K562 (cell line): Measurements from ENCODE around the gene GALNT5. TPM values are rescaled to one million over a fixed set of nuclear protein-coding genes. Genes with fewer than 3 reads are reported as not detected.

Experiments
- ATAC-seq: fragments of 200-7000 bp; cut with Tn5 transposase; 3 replicates; pipeline ENCODE4 v1.9.1; 2020; ENCODE audit warnings: moderate library complexity
- BruUV-seq: library from RNA; stranded (reverse); fragments of 400-500 nt; replicated peaks from 2 replicates; lab custom pipeline; 2021; lab: Mats Ljungman, UMichigan
- CTCF ChIA-PET: fragments of 300-600 bp; formaldehyde crosslinking; extraction: SDS; loops from one replicate; lab custom pipeline; 2021; ENCODE audit warnings: low intra/inter-chr PET ratio; lab: Yijun Ruan, JAX
- POLR2A ChIA-PET: fragments of 300-600, 350-650 bp; sonication (Branson Sonifier 250); formaldehyde crosslinking; extraction: SDS; loops from one replicate; lab custom pipeline; 2021; ENCODE audit warnings: antibody characterized with exemption, inconsistent platforms; lab: Yijun Ruan, JAX
- DNase-seq, 4 experiments: peaks; one replicate each; pipeline versions ENCODE4 v3.0.0 to v3.0.0-alpha.2; 2011 to 2018; ENCODE audit warnings: low spot score in 3 of 4, mixed read lengths in 3 of 4; ENCODE audit errors: extremely low read depth in 1 of 4
- FAIRE-seq: peaks from 2 replicates; lab custom pipeline; 2011; peaks lifted over from hg19 to GRCh38; lab: Jason Lieb, UNC
- H2AFZ ChIP-seq: 2 replicates; pipeline ENCODE4 v1.6.0; 2011; ENCODE audit warnings: low read depth, low read length, control low read depth, inconsistent platforms
- H3K27ac ChIP-seq: fragments of 200-600 bp; 3 replicates; pipeline ENCODE4 v1.8.0; 2011; ENCODE audit warnings: low read depth, mild to moderate bottlenecking, control low read depth, inconsistent platforms, low read length, moderate library complexity, mixed read lengths; ENCODE audit errors: extremely low read depth
- H3K27me3 ChIP-seq, 2 experiments: fragments of 300-600 bp in 1 of 2; 2 replicates in 1 of 2; 3 replicates in 1 of 2; pipeline versions ENCODE4 v1.6.0 to v1.8.0; 2011; ENCODE audit warnings: inconsistent platforms in 2 of 2, low read length in 2 of 2, mild to moderate bottlenecking in 1 of 2, mixed read lengths in 1 of 2, moderate library complexity in 1 of 2; ENCODE audit not compliant: control insufficient read depth in 2 of 2, insufficient read depth in 2 of 2
- H3K36me3 ChIP-seq: fragments of 300-600 bp; 3 replicates; pipeline ENCODE4 v1.8.0; 2011; ENCODE audit warnings: mild to moderate bottlenecking, low read length, inconsistent platforms; ENCODE audit not compliant: control insufficient read depth, insufficient read depth
- H3K4me1 ChIP-seq, 2 experiments: fragments of 200-600 bp in 1 of 2; replicated peaks in 1 of 2; 2 replicates in 1 of 2; 3 replicates in 1 of 2; pipeline versions ENCODE4 v1.5.1 to v1.8.0; 2011; ENCODE audit warnings: inconsistent platforms in 2 of 2, low read length in 2 of 2, mild to moderate bottlenecking in 1 of 2, mixed read lengths in 1 of 2, moderate library complexity in 1 of 2; ENCODE audit not compliant: control insufficient read depth in 2 of 2, insufficient read depth in 2 of 2
- H3K4me2 ChIP-seq: 2 replicates; pipeline ENCODE4 v1.6.1; 2011; ENCODE audit warnings: low read length, control low read depth, inconsistent platforms, mixed read lengths; ENCODE audit not compliant: insufficient read depth
- H3K4me3 ChIP-seq: fragments of 200-600 bp; sonication (generic), shearing (Covaris generic); 2 replicates; pipeline ENCODE4 v1.5.1; 2016; ENCODE audit warnings: control low read depth, inconsistent platforms
- H3K79me2 ChIP-seq: fragments of 200-600 bp; 3 replicates; pipeline ENCODE4 v1.8.0; 2011; ENCODE audit warnings: low read length, inconsistent platforms; ENCODE audit not compliant: control insufficient read depth, insufficient read depth
- H3K9ac ChIP-seq, 2 experiments: 2 replicates each; pipeline versions ENCODE4 v1.6.0 to v1.6.1; 2011; ENCODE audit warnings: low read depth in 2 of 2, low read length in 2 of 2, control low read depth in 1 of 2, inconsistent platforms in 1 of 2, mild to moderate bottlenecking in 1 of 2, mixed read lengths in 1 of 2; ENCODE audit not compliant: insufficient read depth in 1 of 2
- H3K9me1 ChIP-seq: one replicate; pipeline ENCODE4 v1.6.0; 2011; ENCODE audit warnings: inconsistent platforms, mild to moderate bottlenecking, low read length, moderate library complexity; ENCODE audit not compliant: control insufficient read depth, insufficient read depth
- H3K9me3 ChIP-seq: replicated peaks from 2 replicates; pipeline ENCODE4 v1.5.1; 2011; ENCODE audit warnings: low read depth, low read length, inconsistent platforms; ENCODE audit not compliant: control insufficient read depth, insufficient read depth
- H4K20me1 ChIP-seq: replicated peaks from 2 replicates; pipeline ENCODE4 v1.6.1; 2011; ENCODE audit warnings: low read length, inconsistent platforms, mixed read lengths; ENCODE audit not compliant: control insufficient read depth, insufficient read depth
- MGA ChIP-seq: fragments of 450-650 bp; IDR thresholded peaks from 2 replicates; pipeline ENCODE4 v1.6.1; 2016; ENCODE audit warnings: mild to moderate bottlenecking, moderate library complexity
- SMARCB1 ChIP-seq: IDR thresholded peaks from 2 replicates; pipeline ENCODE4 v1.6.1; 2011; ENCODE audit warnings: improper control_type of control experiment, low read depth; ENCODE audit not compliant: insufficient read length
- WGBS: fragments of 100-300 bp; shearing (Covaris generic); methylation state at CpG from one replicate; pipeline ENCODE4 v1.1.6; 2016; ENCODE audit warnings: low coverage, mixed read lengths; ENCODE audit not compliant: insufficient coverage; ENCODE audit errors: missing lambda C conversion rate; 5-methylcytosine and 5-hydroxymethylcytosine counted together
- in situ Hi-C: fragments of 300-500 bp; cut with MboI; formaldehyde crosslinking; loops from 4 replicates; pipeline ENCODE4 v1.15.0; 2018; ENCODE audit warnings: inconsistent platforms, mixed read lengths
- intact Hi-C: fragments of 100-400 bp; cut with micrococcal nuclease; formaldehyde crosslinking; loops from 2 replicates; pipeline ENCODE4 v1.14.2; 2022
- polyA plus RNA-seq, 8 experiments: library from polyadenylated mRNA; depleted of rRNA in 4 of 8; stranded (reverse) in 5 of 8; unstranded in 3 of 8; fragments of >200 nt; fragmentation: Nextera tagmentation in 2 of 8; fragmentation: Illumina TruSeq in 1 of 8; extraction: Ambion mirVana in 2 of 8; extraction: Trizol in 1 of 8; gene quantifications; 2 replicates each; pipeline versions ENCODE4 v1.2.1 to v1.2.3, GENCODE V29; 2011 to 2014; ENCODE audit warnings: inconsistent platforms in 1 of 8, missing spikeins in 1 of 8
- total RNA-seq, 7 experiments: library from RNA; depleted of rRNA in 6 of 7; stranded (reverse); fragments of >200 nt in 6 of 7; fragmentation: Illumina TruSeq in 2 of 7; extraction: Trizol in 2 of 7; gene quantifications; 2 replicates each; pipeline versions ENCODE4 v1.2.1 to v1.2.3, GENCODE V29; 2011 to 2021; ENCODE audit warnings: low replicate concordance in 1 of 7

GALNT5 gene
- total and polyA plus RNA-seq, 9 of the 15 experiments (the other 6 are each of a cell fraction or from before 2014, with no cell fraction given): 21.6 to 73.0 (median 54.7) TPM

- 3% methylated on average over 2 of the region's 2 CpGs for WGBS
- H2AFZ ChIP-seq: no peak overlapping the region
- no peak overlapping the region for H3K4me2 ChIP-seq
- in situ Hi-C loops (loop anchor here (25.0 kb wide), 1 partner anchor 666 kb away; no protein-coding TSS in a partner anchor), intact Hi-C loops (no loop called here)
- H4K20me1 ChIP-seq: no peaks in the 10 kb centered on the region
- ATAC-seq: no peak
- H3K4me1 ChIP-seq: no peaks in the 10 kb centered on the region
- H3K9me3 ChIP-seq: no peaks in the 10 kb centered on the region
- H3K27me3 ChIP-seq: no peaks in the 10 kb centered on the region
- TF ChIP-seq MGA: no peak
- TF ChIP-seq SMARCB1: no peak
- no peak for FAIRE-seq
- H3K36me3 ChIP-seq: no peaks in the 10 kb centered on the region
- no peak overlapping the region for H3K9ac ChIP-seq
- no peak for DNase-seq
- no peak overlapping the region for H3K27ac ChIP-seq
- POLR2A ChIA-PET: interaction anchor here (1.1 to 1.2 kb wide), 2 partner anchors 10 to 20 kb away, joined by 4 to 7 read pairs; partner anchors contain the start of gene ERMN
- no peaks in the 10 kb centered on the region for H3K79me2 ChIP-seq
- CTCF ChIA-PET: no interaction called here
- H3K9me1 ChIP-seq: no peaks in the 10 kb centered on the region
- BruUV-seq: no TSS peak
- no peak overlapping the region for H3K4me3 ChIP-seq
These were observed 88.3 kb downstream of the GALNT5 start for GRCh38 chr2:157345647-157346389.
